Skeletal muscle cell (primary cell): ENCODE results near the gene RNASE2.
"Not testable (repeated sequence)": the region's sequence is repeated elsewhere in the genome, so short reads cannot be mapped to it uniquely, and the experiment has no call there.

ENCODE experiments used
- DNase-seq: peaks from one replicate; pipeline ENCODE4 v3.0.0-alpha.2; 2010; ENCODE audit warnings: low read depth
- H3K4me3 ChIP-seq: 2 replicates; pipeline ENCODE4 v1.5.1; 2011; ENCODE audit warnings: low read depth, mild to moderate bottlenecking, control low read depth, low read length, moderate library complexity

The RNASE2 gene

DNA sequence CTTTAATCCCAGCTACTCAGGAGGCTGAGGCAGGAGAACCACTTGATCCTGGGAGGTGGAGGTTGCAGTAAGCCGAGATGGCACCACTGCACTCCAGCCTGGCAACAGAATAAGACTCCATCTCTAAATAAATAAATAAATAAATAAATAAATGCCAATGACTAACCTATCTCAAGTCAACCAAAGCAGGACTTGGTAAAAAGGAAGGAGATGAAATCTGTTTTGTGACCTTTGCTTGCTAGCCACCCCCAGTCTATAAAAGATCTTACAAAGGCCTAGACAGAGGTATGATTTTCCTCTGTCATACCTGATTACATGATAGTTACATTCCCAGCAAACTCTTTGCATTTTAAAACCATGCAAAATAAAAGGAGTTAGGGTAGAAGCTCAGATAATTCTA lies 21.0 kb downstream of the RNASE2 start:
- DNase-seq: no peak
- no peak overlapping the region for H3K4me3 ChIP-seq

DNA sequence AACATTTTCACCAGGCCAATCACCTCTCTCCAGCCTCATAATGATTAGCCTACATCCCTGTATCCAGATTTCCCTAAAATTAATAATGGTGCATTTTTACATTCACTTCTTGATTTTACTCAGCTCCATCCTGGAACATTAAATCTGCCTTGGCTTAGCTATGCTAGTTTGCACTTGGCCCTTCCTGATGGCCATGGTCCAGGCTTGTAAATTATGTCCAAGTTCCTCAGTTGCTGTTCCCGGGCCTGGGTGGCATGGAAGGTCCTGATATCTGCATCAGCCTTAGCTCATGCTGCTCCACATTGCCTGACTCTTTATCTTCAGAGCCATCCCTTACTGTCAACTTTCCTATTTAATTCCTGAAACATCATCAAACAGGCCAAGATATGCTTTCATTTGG lies 23.4 kb downstream of the RNASE2 start:
- DNase-seq: no peak
- no peak overlapping the region for H3K4me3 ChIP-seq

DNA sequence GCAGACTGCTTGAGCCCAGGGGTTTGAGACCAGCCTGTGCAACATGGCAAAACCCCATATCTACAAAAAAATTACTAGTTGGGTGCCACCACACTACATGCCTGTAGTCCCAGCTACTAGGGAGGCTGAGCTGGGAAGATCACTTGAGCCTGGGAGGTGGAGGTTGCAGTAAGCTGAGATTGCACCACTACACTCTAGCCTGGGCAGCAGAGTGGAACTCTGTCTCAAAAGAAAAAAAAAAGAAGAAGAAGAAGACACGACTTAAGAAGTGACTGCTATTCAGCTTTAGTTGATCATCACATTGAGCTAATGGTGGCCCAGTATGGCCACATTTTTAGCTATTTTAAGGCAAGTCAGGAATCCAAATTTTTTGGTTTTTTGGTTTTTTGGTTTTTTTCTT lies 25.6 kb downstream of the RNASE2 start:
- DNase-seq: no peak
- no peak overlapping the region for H3K4me3 ChIP-seq

DNA sequence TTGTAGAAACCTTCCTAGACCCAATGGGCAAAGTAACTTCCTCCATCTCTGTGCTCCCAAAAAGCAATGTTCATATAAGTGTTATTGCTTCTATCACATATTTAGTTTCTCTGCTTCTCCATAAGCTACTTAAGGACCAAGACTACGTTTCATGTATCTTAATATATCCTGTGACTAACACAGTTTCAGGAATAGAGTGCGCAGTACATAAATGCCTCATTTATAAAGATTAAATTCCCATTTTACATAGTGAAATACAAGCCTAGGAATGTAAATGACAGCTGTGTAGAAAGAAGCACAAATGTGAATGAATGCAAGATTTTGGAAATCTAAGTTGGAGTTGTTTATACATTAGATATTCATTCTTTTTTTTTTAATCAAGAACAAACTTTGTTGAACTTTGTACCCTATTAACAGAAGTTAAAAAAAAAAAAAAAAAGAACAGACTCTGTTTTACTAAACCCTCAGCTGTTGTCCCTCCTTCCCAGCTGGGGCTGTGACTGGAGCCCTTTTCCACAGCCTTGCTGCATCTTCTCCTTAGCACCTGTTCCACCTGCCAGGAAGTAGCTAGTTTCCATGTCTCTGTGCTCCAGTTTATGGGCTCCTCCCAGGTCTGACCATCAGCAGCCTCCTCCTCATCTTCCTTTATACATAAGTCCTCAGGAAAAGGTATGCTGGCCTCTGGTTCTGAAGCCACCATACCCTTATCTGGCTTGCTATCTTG lies 27.5 kb downstream of the RNASE2 start:
- DNase-seq: no peak
- H3K4me3 ChIP-seq: no peak overlapping the region

DNA sequence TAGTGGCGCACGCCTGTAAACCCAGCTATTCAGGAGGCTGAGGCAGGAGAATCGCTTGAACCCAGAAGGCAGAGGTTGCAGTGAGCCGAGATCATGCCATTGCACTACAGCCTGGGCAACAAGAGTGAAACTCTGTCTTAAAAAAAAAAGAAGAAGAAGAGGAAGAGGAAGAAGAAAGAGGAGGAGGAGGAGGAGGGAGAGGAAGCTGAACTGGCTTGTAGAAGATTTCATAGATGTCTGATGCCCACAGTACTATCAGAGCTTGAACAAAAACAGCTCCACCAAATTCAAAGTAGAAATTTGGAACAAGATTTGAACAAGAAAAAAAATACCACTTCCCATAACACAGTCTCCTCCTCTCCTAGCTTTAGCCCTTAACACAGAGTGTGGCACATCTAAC lies 30.4 kb downstream of the RNASE2 start:
- not testable (repeated sequence) for H3K4me3 ChIP-seq, DNase-seq

DNA sequence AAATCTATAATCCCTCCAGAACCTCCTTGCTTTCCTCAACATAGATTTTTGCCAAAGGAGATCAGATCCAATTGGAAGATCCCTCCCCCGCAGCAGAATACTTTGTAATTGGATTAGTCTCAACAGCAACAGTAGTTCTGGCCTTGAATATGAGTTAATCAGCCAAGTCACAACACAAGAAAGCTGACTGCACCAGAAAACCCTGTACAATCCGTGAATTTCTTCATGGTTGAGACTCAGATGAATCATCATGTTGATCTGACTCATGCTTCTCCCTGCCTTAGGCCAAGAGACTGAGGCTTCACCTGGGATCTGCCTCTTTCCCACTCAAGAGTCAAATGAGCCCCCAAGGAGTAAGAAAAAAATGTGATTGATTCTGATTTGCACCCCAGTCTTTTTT lies 31.5 kb downstream of the RNASE2 start:
- peak; percentile 86 for DNase-seq
- H3K4me3 ChIP-seq: no peak overlapping the region

DNA sequence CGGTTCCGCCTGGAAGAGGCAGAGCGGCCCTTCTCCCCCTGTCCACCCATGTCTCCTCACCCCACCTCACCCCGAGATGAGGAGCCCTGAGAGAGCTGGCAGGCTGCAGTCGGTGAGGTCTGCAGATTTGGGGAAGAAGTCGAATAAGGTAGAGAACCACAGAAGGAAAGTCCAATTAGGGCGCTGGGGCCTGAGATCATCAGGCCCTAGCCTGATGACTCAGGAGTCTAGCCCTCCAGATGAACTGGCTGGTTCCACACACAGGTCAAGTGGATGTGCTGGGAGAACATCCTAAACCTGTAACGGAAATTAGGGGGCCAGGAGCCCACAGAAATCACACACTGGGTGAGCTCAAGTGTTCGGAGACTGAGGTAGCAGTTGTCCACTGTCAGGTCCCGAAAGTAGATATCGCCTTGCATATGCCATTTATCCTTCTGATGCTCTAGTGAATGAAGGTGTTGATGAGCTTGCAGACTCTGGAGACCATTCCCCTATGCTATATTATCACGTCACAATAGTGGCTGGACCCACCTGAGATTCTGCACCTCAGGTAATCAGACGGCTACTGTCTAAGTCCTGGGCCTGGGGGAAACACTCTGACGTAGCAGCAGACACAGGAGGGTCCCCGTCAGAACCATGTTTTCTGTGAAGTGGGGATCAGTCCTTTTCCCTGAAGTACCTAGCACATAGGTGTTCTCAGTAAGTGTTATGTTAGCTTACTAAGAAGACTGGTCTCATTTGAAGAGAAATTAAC lies 33.6 kb downstream of the RNASE2 start:
- peak overlapping the region; percentile 23 for H3K4me3 ChIP-seq
- DNase-seq: no peak

DNA sequence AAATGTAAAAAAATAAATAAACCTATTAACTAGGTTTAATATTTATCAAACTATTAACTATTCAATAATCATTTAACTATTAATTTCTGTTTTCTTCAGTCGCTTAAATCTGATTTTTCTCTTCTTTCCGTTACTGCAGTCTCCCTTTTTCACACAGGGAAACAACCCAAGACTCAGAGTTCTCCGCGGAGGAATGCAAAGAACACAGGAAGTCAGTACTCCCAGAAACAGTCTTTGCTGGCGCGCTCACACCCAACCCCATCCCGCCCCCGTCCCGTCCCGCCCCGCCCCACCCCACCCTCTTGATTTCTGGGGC lies 34.1 kb downstream of the RNASE2 start:
- peak overlapping the region; percentile 96 for H3K4me3 ChIP-seq

DNA sequence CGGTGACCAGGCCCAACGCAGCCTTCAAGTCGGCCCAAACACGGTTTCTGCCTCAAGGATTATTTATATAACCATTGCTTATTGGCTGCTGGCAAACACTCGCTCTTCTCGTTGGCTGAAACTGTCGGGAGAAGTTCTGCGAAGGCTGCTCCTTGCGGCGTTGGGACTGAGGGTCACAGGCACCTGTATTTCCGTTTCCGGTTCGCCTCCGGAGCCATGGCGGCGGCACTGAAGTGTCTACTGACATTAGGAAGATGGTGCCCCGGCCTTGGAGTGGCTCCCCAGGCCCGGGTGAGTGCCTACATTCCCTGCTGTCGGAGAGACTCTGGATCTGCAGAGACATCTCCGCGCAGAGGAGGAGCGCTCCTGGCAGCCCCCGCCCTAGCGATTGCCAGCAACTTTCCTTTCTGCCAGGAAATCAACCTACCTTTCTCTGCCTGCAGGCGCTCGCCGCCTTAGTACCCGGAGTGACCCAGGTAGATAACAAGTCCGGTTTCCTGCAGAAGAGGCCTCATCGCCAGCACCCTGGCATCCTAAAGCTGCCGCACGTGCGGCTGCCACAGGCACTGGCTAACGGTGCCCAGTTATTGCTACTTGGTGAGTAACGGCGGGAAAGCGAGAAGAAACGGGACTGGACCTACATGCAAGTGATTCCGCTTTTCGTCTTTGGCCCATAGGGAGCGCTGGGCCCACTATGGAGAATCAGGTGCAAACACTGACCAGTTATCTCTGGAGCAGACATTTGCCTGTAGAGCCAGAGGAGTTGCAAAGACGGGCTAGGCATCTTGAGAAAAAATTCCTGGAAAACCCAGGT lies 34.7 kb downstream of the RNASE2 start, which contains the start of gene METTL17:
TSS of gene METTL17 (plus strand) at position 194 of the 814 bp plus-strand sequence. CDS start at position 217, 23 bp downstream.
- peak; percentile 93 for DNase-seq
- peak within 1 kb of the TSS; percentile 96 for H3K4me3 ChIP-seq

More for the DNA sequence above, 34.1 kb downstream of the RNASE2 start:
- no peak for DNase-seq

DNA sequence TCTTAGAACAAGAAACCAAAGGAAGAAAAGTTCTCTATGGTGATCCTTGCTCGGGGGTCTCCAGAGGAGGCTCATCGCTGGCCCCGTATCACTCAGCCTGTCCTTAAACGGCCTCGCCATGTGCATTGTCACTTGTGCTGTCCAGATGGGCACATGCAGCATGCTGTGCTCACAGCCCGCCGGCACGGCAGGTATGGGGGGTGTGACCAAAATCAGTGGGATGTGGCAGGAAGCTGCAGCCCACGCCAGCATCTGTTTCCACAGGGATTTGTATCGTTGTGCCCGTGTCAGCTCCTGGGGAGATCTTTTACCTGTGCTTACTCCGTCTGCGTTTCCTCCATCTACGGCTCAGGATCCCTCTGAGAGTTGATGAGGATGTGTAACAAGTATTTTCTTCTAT lies 41.2 kb downstream of the RNASE2 start:
- H3K4me3 ChIP-seq: no peak overlapping the region
- no peak for DNase-seq

DNA sequence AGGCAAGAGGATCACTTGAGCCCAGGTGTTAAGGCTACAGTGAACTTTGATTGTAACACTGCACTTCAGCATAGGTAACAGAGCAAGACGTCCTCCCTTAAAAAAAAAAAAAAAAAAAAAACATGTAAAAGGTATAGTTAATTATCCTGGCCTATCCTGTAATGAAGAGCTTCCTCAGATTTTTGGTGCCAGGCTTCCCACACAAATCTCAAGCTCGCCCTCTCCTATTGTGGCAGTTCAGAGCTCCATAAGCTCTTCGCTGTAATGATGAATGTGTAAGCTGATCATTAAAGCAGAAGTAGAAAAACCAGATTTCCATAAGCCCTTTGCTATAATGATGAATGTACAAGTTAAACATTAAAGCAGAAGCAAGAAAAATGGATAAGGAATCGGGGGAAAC lies 41.8 kb downstream of the RNASE2 start:
- no peak for DNase-seq

DNA sequence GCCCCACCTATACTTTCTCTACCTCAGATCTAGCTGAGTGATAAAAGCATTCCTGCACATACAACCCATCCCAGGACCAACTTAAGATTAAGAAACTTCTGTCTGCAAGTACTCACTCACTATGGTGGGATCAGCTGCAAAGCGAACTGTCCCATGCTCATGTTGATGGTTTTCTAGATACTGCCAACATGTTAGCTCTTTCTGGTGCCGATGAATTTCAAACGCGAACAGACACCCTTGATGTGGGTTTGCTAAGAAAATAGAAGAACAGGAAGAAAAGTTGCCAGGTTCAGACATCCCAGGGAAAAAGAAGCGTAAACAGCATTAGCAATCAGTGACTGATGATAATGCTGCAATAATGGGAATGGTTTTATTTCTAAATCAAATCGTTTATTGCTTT lies 42.3 kb downstream of the RNASE2 start:
- H3K4me3 ChIP-seq: no peak overlapping the region
- DNase-seq: no peak

More for the DNA sequence above, 41.8 kb downstream of the RNASE2 start:
- no peak overlapping the region for H3K4me3 ChIP-seq

DNA sequence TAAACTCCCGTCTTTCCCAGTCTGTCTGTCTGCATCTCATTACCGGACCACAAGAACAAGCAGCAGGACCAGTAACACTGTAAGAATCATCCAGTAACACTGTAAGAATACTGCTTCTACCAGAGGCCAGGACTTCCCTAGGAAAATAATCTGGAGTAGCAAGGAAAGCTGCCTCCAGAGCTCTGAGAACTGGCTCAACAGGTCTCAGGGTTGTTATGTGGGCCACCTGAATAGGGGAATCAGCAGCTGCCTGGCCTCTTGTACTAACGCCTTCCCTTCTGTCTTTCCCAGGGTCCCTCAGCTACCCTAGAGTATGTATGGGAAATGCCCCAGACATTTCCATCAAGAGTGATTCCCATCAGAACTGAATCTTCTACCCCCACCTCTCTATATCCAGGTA lies 42.9 kb downstream of the RNASE2 start:
- DNase-seq: no peak
- H3K4me3 ChIP-seq: no peak overlapping the region

DNA sequence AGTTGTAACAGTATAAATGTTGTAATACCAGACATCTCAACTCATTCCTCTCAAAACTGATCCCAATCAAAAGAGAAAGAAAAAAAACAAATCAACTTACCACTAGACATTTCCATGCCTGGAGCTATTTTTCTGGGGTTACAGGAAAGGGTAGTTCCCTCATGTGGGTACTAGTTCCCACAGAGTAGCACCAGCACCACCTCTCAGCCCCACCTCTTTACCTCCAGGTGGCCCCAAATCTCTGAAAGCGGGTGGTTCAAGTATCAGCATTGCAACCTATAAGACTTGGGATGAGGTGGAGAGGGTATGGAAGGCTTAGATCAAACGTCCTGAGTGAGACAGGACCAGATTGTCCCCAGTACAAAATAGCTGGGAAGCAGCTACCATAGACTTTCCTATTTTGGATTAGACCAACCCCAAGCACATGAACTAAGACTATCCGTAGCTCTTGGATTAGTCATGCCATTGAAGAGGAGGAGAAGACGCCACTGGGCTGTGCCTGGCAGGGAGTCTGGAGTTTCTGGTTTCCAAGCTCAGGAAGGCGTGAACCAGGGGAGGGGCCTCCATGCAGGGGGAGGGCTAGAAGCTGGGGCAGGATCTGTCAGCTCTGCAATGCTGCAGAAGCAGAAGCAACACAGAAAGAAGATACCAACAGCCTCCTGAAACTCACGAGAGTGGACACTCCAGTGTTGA lies 43.5 kb downstream of the RNASE2 start, which contains the start of gene SLC39A2:
TSS of gene SLC39A2 (plus strand) at position 620 of the 693 bp plus-strand sequence. CDS start 154 bp downstream, outside the sequence.
- peak; percentile 28 for DNase-seq
- no peak within 1 kb of the TSS for H3K4me3 ChIP-seq

DNA sequence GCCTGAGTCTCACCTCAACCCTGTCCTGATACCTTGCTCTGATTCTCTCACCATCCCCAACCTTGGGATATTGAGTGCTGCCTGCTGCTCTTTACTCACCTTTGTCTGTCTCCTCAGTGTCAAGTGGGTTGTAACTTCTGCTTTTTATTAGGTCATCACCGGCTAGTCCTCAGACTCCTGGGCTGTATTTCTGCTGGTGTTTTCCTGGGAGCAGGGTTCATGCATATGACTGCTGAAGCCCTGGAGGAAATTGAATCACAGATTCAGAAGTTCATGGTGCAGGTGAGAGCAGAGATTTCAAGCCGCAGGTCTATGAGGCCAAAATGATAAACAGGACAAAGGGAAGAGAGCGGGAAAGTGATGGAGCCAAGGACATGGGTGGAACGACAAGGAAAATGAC lies 44.3 kb downstream of the RNASE2 start:
- no peak for DNase-seq
- H3K4me3 ChIP-seq: no peak overlapping the region

DNA sequence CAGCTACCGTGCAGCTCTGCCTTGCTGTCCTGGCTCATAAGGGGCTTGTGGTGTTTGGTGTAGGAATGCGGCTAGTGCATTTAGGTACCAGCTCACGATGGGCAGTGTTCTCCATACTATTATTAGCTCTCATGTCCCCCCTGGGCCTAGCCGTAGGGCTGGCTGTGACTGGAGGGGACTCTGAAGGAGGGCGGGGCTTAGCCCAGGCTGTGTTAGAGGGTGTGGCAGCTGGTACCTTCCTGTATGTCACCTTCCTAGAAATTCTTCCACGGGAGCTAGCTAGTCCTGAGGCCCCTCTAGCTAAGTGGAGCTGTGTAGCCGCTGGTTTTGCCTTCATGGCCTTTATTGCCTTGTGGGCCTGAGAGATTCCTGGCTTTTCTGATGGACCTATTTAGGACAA lies 45.9 kb downstream of the RNASE2 start:
- DNase-seq: no peak
- H3K4me3 ChIP-seq: no peak overlapping the region

DNA sequence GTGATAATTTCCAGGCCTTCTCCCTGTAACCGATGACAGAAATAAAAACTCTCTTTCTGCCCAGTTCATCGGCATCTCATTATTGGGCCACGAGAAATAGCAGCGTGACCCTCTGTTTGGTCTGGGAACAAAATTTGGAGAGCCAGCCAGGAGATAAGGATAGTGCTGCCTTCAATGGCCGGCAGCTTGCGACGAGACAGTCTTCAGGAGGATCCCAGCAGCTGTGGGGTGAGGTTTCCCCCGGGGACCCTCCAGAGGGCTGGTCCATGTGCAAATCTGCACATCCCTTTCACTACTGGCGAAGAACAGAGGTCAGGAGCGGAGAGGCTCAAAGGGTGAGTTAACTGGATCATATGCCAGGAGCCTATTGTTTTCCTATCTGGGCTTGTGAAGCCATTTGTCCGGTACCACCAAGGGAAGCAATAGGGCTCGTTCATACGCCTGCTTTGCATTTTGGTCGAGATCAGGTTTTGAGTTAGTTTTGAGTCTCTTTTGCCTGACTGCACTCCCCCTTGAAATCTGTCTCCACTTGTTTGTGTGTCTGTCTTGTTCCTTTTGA lies 48.6 kb downstream of the RNASE2 start:
- DNase-seq: no peak
- H3K4me3 ChIP-seq: no peak overlapping the region
